ENCODE measurements around the gene EPS8L3. TPM values are rescaled to one million over a fixed set of nuclear protein-coding genes. Genes with fewer than 3 reads are reported as not detected.

The EPS8L3 gene
- total and polyA plus RNA-seq, 9 of the 15 experiments (the other 6 are each of a cell fraction or from before 2014, with no cell fraction given), result 0.09 to 0.42 (median 0.14) TPM; not detected in 5

- TF ChIP-seq, protein P1, sequence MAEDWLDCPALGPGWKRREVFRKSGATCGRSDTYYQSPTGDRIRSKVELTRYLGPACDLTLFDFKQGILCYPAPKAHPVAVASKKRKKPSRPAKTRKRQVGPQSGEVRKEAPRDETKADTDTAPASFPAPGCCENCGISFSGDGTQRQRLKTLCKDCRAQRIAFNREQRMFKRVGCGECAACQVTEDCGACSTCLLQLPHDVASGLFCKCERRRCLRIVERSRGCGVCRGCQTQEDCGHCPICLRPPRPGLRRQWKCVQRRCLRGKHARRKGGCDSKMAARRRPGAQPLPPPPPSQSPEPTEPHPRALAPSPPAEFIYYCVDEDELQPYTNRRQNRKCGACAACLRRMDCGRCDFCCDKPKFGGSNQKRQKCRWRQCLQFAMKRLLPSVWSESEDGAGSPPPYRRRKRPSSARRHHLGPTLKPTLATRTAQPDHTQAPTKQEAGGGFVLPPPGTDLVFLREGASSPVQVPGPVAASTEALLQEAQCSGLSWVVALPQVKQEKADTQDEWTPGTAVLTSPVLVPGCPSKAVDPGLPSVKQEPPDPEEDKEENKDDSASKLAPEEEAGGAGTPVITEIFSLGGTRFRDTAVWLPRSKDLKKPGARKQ (CRISPR knock-in tag; IDR thresholded peaks at IDR 0.05), result no peak
- TF ChIP-seq NR2F6 (CRISPR knock-in tag; IDR thresholded peaks at IDR 0.05) (no peak), SMARCA5 (IDR thresholded peaks at IDR 0.05) (no peak), FIP1L1 (IDR thresholded peaks at IDR 0.05; ENCODE audit: low read depth, low read length, poor library complexity, severe bottlenecking) (no peak), ZNF583 (CRISPR knock-in tag; IDR thresholded peaks at IDR 0.05) (no peak), EZH2 (IDR thresholded peaks at IDR 0.05; ENCODE audit: borderline replicate concordance, low read depth, low read length) (no peak), PHF8 (IDR thresholded peaks at IDR 0.05; ENCODE audit: borderline replicate concordance, low read length) (no peak), SPI1 (IDR thresholded peaks at IDR 0.05; ENCODE audit: borderline replicate concordance, low read depth, low read length) (peak; percentile 95), BRF2 (IDR thresholded peaks at IDR 0.05; ENCODE audit: borderline replicate concordance, insufficient read depth, insufficient read length) (no peak), MTA1 (IDR thresholded peaks at IDR 0.05; ENCODE audit: borderline replicate concordance) (0 out of 2 replicates have a peak, but pooled peaks have one; percentile 29), ZNF830 (CRISPR knock-in tag; IDR thresholded peaks at IDR 0.05) (no peak), NFYB (IDR thresholded peaks at IDR 0.05; ENCODE audit: extremely low read depth, insufficient read length) (no peak), ZNF57 (CRISPR knock-in tag; IDR thresholded peaks at IDR 0.05) (no peak), CXXC5 (CRISPR knock-in tag; IDR thresholded peaks at IDR 0.05) (no peak), ARID1B (IDR thresholded peaks at IDR 0.05) (peak; percentile 70), PRDM10 (IDR thresholded peaks at IDR 0.05; ENCODE audit: partially characterized antibody) (no peak)
- TF ChIP-seq, protein P2, sequence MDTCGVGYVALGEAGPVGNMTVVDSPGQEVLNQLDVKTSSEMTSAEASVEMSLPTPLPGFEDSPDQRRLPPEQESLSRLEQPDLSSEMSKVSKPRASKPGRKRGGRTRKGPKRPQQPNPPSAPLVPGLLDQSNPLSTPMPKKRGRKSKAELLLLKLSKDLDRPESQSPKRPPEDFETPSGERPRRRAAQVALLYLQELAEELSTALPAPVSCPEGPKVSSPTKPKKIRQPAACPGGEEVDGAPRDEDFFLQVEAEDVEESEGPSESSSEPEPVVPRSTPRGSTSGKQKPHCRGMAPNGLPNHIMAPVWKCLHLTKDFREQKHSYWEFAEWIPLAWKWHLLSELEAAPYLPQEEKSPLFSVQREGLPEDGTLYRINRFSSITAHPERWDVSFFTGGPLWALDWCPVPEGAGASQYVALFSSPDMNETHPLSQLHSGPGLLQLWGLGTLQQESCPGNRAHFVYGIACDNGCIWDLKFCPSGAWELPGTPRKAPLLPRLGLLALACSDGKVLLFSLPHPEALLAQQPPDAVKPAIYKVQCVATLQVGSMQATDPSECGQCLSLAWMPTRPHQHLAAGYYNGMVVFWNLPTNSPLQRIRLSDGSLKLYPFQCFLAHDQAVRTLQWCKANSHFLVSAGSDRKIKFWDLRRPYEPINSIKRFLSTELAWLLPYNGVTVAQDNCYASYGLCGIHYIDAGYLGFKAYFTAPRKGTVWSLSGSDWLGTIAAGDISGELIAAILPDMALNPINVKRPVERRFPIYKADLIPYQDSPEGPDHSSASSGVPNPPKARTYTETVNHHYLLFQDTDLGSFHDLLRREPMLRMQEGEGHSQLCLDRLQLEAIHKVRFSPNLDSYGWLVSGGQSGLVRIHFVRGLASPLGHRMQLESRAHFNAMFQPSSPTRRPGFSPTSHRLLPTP (IDR thresholded peaks at IDR 0.05; ENCODE audit: borderline replicate concordance, extremely low read depth, insufficient read length), result no peak
- TF ChIP-seq, protein P3, sequence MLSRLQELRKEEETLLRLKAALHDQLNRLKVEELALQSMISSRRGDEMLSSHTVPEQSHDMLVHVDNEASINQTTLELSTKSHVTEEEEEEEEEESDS (CRISPR knock-in tag; IDR thresholded peaks at IDR 0.05), result no peak
These were observed 690 bp downstream of the EPS8L3 start (continued) for GRCh38 chr1:109762821-109763645.
